Vagina (tissue), 2 donors: Measurements from ENCODE around the gene F2RL1. TPM values are rescaled to one million over a fixed set of nuclear protein-coding genes. Genes with fewer than 3 reads are reported as not detected.
A peak's percentile ranks its signal among the peaks of the same experiment; 100 is the strongest.
"Not testable (repeated sequence)": the region's sequence is repeated elsewhere in the genome, so short reads cannot be mapped to it uniquely, and the experiment has no call there.

ENCODE experiments used
- DNase-seq, 2 donors: peaks; one replicate each; pipeline ENCODE4 v3.0.0-alpha.2; 2017; ENCODE audit errors: extremely low spot score in 2 of 2
- H3K27ac ChIP-seq: fragments of 200-600 bp; sonication (generic); one replicate; pipeline ENCODE4 v1.5.1; 2019
- H3K27me3 ChIP-seq: fragments of 200-600 bp; sonication (generic); one replicate; pipeline ENCODE4 v1.5.1; 2019
- H3K36me3 ChIP-seq, 2 donors: fragments of 200-600 bp; sonication (generic); one replicate each; pipeline ENCODE4 v1.5.1; 2017 to 2019
- H3K4me1 ChIP-seq: fragments of 200-600 bp; sonication (generic); one replicate; pipeline ENCODE4 v1.5.1; 2019
- H3K4me3 ChIP-seq, 2 donors: fragments of 200-600 bp; sonication (generic); 1 replicate in 1 of 2; 2 replicates in 1 of 2; pipeline ENCODE4 v1.5.1; 2016 to 2019
- H3K9me3 ChIP-seq: fragments of 200-600 bp; sonication (generic); one replicate; pipeline ENCODE4 v1.5.1; 2019
- CTCF ChIP-seq, 3 experiments: fragments of 450-650 bp in 2 of 3; fragments of 200-600 bp in 1 of 3; sonication (generic) in 1 of 3; IDR thresholded peaks; one replicate each; pipeline ENCODE4 v1.5.1; 2017 to 2019; ENCODE audit warnings: antibody characterized with exemption in 3 of 3, mild to moderate bottlenecking in 2 of 3, moderate library complexity in 2 of 3
- POLR2A ChIP-seq, 2 donors: fragments of 450-650 bp; IDR thresholded peaks; one replicate each; pipeline ENCODE4 v1.6.1; 2017; ENCODE audit warnings: antibody characterized with exemption in 2 of 2, mild to moderate bottlenecking in 2 of 2, moderate library complexity in 2 of 2
- POLR2AphosphoS5 ChIP-seq, 2 donors: sonication (generic); formaldehyde crosslinking; IDR thresholded peaks; one replicate each; pipeline ENCODE4 v1.9.0; 2017; ENCODE audit warnings: antibody characterized with exemption in 2 of 2, mild to moderate bottlenecking in 2 of 2, low read depth in 1 of 2; ENCODE audit not compliant: insufficient read depth in 1 of 2
- intact Hi-C: fragments of 100-400 bp; cut with DNase I; formaldehyde crosslinking; loops from one replicate; pipeline ENCODE4 v1.15.1; 2023
- total RNA-seq: library from RNA; depleted of rRNA; stranded (reverse); fragments of >200 nt; gene quantifications from one replicate; pipeline ENCODE4 v1.2.3, GENCODE V29; 2016

The F2RL1 gene
- total RNA-seq, 1 donor from 2014 or later: 6.6 TPM

GRCh38 chr5:76776391-76776790 lies 42.4 kb upstream of the F2RL1 start:
- no peaks in the 10 kb centered on the region for H3K9me3 ChIP-seq
- DNase-seq: no peak
- H3K4me1 ChIP-seq: no peaks in the 10 kb centered on the region
- intact Hi-C loops: no loop called here
- H3K4me3 ChIP-seq: no peak overlapping the region
- H3K36me3 ChIP-seq: no peaks in the 10 kb centered on the region
- no peaks in the 10 kb centered on the region for H3K27me3 ChIP-seq
- no peak overlapping the region for H3K27ac ChIP-seq
- TF ChIP-seq CTCF (IDR thresholded peaks at IDR 0.05): no peak
- no peak for TF ChIP-seq POLR2A (IDR thresholded peaks at IDR 0.05)
- no peak for TF ChIP-seq POLR2AphosphoS5 (IDR thresholded peaks at IDR 0.05; ENCODE audit: insufficient read depth in 1 of 2, low read depth in 1 of 2)

- H3K27ac ChIP-seq, H3K4me3 ChIP-seq, DNase-seq, intact Hi-C loops, H3K36me3 ChIP-seq, H3K27me3 ChIP-seq, H3K9me3 ChIP-seq, H3K4me1 ChIP-seq: not testable (repeated sequence)
Measured at GRCh38 chr5:76780616-76781015, 38.2 kb upstream of the F2RL1 start.

- TF ChIP-seq POLR2A (IDR thresholded peaks at IDR 0.05): no peak
- TF ChIP-seq CTCF (IDR thresholded peaks at IDR 0.05): no peak
- TF ChIP-seq POLR2AphosphoS5 (IDR thresholded peaks at IDR 0.05; ENCODE audit: insufficient read depth in 1 of 2, low read depth in 1 of 2): no peak
Measured at GRCh38 chr5:76781775-76782174, 37.1 kb upstream of the F2RL1 start.

GRCh38 chr5:76782444-76782843 lies 36.4 kb upstream of the F2RL1 start:
- intact Hi-C loops: no loop called here
- no peak for DNase-seq

More at GRCh38 chr5:76781775-76782174, 37.1 kb upstream of the F2RL1 start:
- Histone ChIP-seq H3K4me1 (no peaks in the 10 kb centered on the region), H3K27ac (no peak overlapping the region), H3K4me3 (no peak overlapping the region), H3K36me3 (no peaks in the 10 kb centered on the region), H3K27me3 (no peaks in the 10 kb centered on the region), H3K9me3 (no peaks in the 10 kb centered on the region)
- no peak for DNase-seq
- intact Hi-C loops: no loop called here

GRCh38 chr5:76787237-76787636 lies 31.6 kb upstream of the F2RL1 start:
- DNase-seq: no peak
- H3K27ac ChIP-seq: no peak overlapping the region

More at GRCh38 chr5:76782444-76782843, 36.4 kb upstream of the F2RL1 start:
- H3K27me3 ChIP-seq: no peaks in the 10 kb centered on the region
- no peak for TF ChIP-seq POLR2AphosphoS5 (IDR thresholded peaks at IDR 0.05; ENCODE audit: insufficient read depth in 1 of 2, low read depth in 1 of 2)
- no peak for TF ChIP-seq POLR2A (IDR thresholded peaks at IDR 0.05)
- TF ChIP-seq CTCF (IDR thresholded peaks at IDR 0.05): no peak
- H3K9me3 ChIP-seq: no peaks in the 10 kb centered on the region
- no peak overlapping the region for H3K27ac ChIP-seq
- no peaks in the 10 kb centered on the region for H3K36me3 ChIP-seq
- no peaks in the 10 kb centered on the region for H3K4me1 ChIP-seq
- H3K4me3 ChIP-seq: no peak overlapping the region

More at GRCh38 chr5:76787237-76787636, 31.6 kb upstream of the F2RL1 start:
- H3K9me3 ChIP-seq: no peaks in the 10 kb centered on the region
- peaks cover 21% of the 10 kb centered on the region for H3K4me1 ChIP-seq
- intact Hi-C loops: no loop called here
- no peaks in the 10 kb centered on the region for H3K36me3 ChIP-seq
- TF ChIP-seq POLR2A (IDR thresholded peaks at IDR 0.05): no peak
- TF ChIP-seq CTCF (IDR thresholded peaks at IDR 0.05): no peak
- peak in 1 of 2 donors; percentile 69 for TF ChIP-seq POLR2AphosphoS5 (IDR thresholded peaks at IDR 0.05; ENCODE audit: insufficient read depth in 1 of 2, low read depth in 1 of 2)
- H3K4me3 ChIP-seq: no peak overlapping the region
- H3K27me3 ChIP-seq: no peaks in the 10 kb centered on the region
